ENCODE data around the gene FAHD2B.
"Not testable (repeated sequence)": the region's sequence is repeated elsewhere in the genome, so short reads cannot be mapped to it uniquely, and the experiment has no call there.

Gene FAHD2B

DNA sequence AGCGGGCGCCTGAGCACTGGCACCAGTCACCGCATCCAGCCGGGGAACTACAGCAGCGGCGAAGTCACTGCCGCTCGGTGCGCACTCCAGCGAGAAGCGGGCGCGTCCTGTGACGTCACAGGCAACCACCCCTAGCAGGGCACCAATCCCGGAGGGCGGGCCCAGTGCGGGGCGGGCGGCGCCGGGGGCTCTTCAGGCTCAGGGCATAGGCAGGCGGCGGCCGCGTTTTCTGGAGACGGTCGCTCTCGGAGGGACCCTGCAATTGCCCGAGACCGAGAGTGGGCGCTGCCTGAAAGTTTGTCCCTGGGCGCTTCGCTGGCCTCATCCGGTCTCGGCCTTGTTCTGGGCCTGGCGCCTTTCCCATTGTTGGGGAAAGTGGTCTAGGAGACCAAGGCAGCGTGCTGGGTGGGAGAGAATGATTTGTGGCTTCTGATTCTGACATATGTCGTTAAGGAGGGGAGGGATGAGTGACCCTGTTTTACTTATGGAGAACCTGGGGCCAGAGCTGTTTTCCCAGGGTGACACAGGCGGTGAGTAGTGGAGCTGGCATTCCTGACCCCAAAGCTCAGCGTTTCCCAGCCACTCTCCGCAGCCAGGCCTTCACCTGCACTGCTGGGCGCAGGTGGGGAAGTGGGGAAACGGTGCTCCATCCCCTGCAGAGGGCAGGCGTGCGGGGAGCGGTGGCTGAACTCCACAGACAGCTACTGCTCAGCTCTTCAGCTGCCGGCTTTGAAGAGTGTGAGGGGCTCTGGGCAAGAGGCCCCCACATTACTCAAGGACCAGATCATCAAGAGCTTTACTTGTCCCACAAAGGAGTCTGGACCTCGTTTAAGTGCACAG, at the start of gene FAHD2B:
Gene FAHD2B (minus strand): TSS at position 111 of the 840 bp plus-strand sequence. CDS start 3,176 bp downstream, outside the sequence.
- peak; percentile 55 for DNase-seq

- DNase-seq = not testable (repeated sequence)
Observed at GRCh38 chr2:97144016-97144415, 49.3 kb upstream of the FAHD2B start.

- not testable (repeated sequence) for DNase-seq
Observed at GRCh38 chr2:97129090-97129489, 34.4 kb upstream of the FAHD2B start.

- not testable (repeated sequence) for DNase-seq
Observed at GRCh38 chr2:97113882-97114255, 19.2 kb upstream of the FAHD2B start.

- not testable (repeated sequence) for DNase-seq
Observed at GRCh38 chr2:97113050-97113881, 18.6 kb upstream of the FAHD2B start, which contains the start of gene ANKRD36. ANKRD36 (plus strand) TSS chr2:97113153; CDS start chr2:97113740, 587 bp downstream.

GRCh38 chr2:97112320-97113049, 17.8 kb upstream of the FAHD2B start:
- not testable (repeated sequence) for DNase-seq

- not testable (repeated sequence) for DNase-seq
Observed at GRCh38 chr2:97111246-97111645, 16.6 kb upstream of the FAHD2B start.

GRCh38 chr2:97106878-97107277, 12.2 kb upstream of the FAHD2B start:
- DNase-seq = not testable (repeated sequence)

- not testable (repeated sequence) for DNase-seq
Observed at GRCh38 chr2:97098786-97099372, 4.2 kb upstream of the FAHD2B start.

DNA sequence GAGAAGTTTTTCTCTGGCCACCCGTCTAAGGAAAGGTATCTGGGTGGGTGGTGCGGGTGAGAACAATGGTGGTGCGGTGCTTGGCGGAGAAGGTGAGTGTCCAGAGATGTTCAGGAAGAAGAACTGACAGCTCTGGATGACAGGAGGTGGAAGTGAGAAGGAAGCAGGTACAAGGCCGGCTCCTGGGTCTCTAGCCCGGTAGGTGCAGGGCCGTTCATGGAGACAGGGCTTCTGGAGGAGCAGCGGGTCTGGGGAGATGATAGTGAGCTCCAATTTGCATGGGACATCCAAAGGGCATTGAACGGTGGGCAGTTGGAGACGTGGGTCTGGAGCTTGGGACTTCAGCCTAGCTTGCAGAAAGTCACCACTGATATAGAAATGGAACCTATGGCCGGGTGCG, 979 bp upstream of the FAHD2B start:
- DNase-seq = no peak

DNA sequence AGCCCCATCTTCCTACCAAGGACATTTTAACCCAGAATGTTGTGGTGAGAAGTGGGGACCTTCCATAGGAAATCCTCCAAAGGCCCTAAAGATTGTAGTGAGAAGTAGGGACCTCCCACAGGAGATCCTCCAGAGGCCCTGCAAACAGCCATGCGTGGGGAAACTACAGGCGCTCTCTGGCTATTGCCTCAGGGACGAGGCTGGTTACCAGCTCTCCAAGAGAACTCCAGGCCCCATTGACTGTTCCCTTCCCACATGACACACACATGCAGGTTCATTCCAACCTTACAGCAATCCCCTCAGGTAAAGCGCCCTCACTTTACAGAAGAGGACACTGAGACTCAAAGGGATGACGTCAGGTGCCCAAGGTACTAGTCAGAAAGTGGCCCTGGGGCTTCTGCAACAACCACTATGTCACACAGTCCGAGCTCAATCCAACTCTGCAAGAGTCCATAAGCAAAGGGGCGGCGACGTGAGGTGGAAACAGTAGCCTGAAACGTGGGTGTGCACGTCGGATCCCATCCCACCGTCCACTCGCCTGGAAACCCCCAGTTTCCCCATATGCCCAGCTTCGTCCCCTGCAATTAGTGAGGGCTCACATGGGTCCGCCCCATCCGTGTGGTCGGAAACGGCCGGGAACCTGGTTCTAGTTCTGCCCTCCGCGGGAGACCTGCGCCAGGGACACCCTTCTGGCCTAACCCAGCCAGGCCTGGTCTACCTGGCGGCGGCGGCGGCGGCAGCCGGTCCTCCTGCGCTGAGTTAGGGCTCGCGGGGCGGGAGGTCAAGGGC, 505 bp downstream of the FAHD2B start:
- DNase-seq = not testable (repeated sequence)

DNA sequence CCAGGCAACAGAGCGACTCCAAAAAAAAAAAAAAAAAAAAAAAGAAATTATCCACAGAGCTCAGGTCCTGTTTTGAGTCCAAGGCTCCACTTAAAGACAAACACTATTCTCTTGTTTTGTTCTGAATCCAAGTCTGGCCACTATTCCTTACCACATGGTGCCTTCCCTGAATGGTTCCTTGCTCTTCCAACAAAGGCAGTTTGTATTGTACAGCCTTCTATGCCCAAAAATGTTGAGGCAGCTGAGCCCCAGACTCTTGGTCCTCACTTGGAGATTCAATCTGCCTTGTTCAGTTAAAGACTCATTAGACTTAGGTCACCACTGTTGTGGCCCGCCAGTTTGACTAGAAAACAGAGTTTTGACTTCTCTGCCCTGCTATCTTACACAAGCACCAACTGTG, 1.7 kb downstream of the FAHD2B start:
- DNase-seq = not testable (repeated sequence)

DNA sequence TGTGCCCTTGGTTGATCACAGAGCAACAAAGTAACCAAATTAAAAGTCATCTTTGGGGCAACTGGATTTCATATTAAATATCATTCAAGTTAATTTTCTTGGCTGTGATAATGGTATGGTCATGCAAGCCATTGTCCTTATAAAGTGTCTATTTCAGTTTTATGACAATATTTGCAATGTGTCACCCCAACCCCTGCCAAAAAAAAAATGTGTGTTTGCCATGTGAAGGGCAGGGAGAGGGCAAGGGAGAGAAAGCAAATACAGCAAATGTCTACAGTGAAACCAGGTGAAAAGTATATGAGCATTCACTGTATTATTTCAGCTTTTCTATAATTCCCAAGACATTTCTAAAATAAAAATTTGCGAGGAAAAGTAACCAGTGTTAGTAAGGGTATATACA, 6.0 kb downstream of the FAHD2B start:
- DNase-seq = not testable (repeated sequence)

DNA sequence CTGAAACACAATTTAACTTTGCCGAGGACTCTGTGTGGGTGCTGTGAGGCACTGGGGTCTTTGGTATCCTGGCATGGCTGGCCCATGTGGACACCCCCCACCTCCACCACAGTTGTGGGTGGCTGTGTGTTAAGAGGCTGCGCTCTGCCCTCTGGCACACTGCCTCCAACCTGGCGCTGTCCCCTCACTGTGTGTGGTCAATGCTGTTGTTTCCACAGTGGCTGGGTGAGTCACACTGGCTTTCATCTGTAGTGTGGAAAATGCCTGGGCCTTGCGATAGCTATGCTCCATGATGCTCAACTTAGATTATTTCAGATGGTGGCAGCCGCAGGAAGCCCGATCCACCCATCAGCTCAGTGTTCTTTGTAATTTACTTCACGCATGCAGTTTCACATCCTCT, 9.6 kb downstream of the FAHD2B start:
- not testable (repeated sequence) for DNase-seq

DNA sequence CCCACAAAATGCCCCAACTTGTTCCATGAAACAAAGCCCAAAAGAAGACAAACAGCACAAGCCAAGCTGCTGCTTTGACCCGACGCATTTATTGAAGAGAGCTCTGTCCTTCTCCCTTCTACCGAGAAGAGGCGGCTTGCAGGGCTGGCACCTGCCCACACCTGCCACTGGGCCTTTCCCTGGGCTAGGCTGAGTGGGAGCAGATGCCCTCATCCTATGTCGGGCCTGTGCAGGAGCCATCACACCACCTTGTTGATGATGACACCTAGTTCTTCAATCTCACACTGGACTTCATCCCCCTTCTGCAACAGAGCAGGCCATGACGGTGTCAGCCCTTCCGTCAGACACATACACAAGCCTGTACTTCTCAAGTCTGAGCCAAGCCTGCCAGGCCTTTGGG, 11.2 kb downstream of the FAHD2B start:
- not testable (repeated sequence) for DNase-seq

DNA sequence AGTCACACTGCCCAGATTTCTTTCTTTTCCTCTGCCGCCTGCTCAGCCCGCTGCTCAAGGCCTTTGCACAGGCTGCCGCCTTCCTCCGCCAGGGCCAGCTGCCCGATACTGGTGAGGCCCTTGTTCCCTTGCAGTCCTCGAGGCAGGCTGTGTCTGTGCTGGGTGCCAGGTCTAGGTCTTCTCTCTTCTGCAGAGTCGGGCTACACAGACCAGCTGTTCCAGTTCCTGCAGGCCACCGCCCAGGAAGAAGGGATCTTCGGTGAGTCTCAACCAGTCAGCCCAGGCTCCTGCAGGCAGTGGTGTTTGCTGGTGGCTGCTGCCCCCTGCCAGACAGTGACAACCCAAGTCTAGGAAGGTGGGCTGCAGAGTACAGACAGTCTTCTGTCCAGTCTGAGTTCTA, 12.5 kb downstream of the FAHD2B start:
- DNase-seq = not testable (repeated sequence)

- not testable (repeated sequence) for DNase-seq
Observed at GRCh38 chr2:97080855-97081254, 13.8 kb downstream of the FAHD2B start.

GRCh38 chr2:97077213-97077612, 17.5 kb downstream of the FAHD2B start:
- not testable (repeated sequence) for DNase-seq

GRCh38 chr2:97070915-97071314, 23.8 kb downstream of the FAHD2B start:
- not testable (repeated sequence) for DNase-seq

- DNase-seq = not testable (repeated sequence)
Observed at GRCh38 chr2:97068722-97069121, 26.0 kb downstream of the FAHD2B start.

DNA sequence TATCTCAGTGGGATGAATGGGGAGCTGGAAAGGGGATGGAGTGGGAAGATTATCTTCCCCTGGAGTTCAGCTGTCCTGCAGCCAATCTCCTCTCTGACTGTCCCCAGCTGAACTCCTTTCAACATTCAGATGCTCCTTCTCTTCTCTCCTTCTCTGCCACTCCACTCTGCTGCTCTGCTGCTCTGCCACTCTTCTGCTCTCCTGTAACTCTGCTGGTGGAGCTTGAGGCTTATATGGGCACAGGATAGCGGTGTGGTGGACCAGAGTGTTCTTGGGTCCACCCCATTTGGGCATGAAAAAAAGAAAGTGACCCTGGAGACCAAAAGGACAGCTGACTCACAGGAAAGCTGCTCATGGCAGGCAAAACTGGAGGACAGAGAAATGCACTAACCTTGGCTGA, 26.6 kb downstream of the FAHD2B start:
- DNase-seq = no peak
